Smooth muscle cell (in vitro differentiated cells): Measurements from ENCODE around the gene ADISSP. TPM values are rescaled to one million over a fixed set of nuclear protein-coding genes. Genes with fewer than 3 reads are reported as not detected.

Experiments used
- DNase-seq: peaks from one replicate; lab custom pipeline; 2025; ENCODE audit not compliant: unreplicated experiment; lab: John Stamatoyannopoulos, UW
- H2AFZ ChIP-seq: fragments of 200-600 bp; sonication (generic); 2 replicates; pipeline ENCODE4 v1.6.0; 2016; ENCODE audit warnings: antibody characterized with exemption, low read depth, mild to moderate bottlenecking
- H3F3A ChIP-seq: fragments of 200-600 bp; sonication (generic); 2 replicates; pipeline ENCODE4 v1.6.0; 2017; ENCODE audit warnings: antibody characterized with exemption, low read depth
- H3K27ac ChIP-seq: fragments of 200-600 bp; sonication (generic); 2 replicates; pipeline ENCODE4 v1.5.1; 2016; ENCODE audit warnings: low read depth, mild to moderate bottlenecking
- H3K27me3 ChIP-seq: fragments of 200-600 bp; sonication (generic); 2 replicates; pipeline ENCODE4 v1.6.1; 2016; ENCODE audit warnings: low read depth, mild to moderate bottlenecking
- H3K36me3 ChIP-seq: fragments of 200-600 bp; sonication (generic); 2 replicates; pipeline ENCODE4 v1.5.1; 2016; ENCODE audit warnings: low read depth
- H3K4me1 ChIP-seq: fragments of 200-600 bp; sonication (generic); 2 replicates; pipeline ENCODE4 v1.5.1; 2016; ENCODE audit warnings: low read depth
- H3K4me2 ChIP-seq: fragments of 200-600 bp; sonication (generic); 2 replicates; pipeline ENCODE4 v1.6.0; 2016; ENCODE audit warnings: mild to moderate bottlenecking
- H3K4me3 ChIP-seq: fragments of 200-600 bp; sonication (generic); 2 replicates; pipeline ENCODE4 v1.5.1; 2016; ENCODE audit warnings: mild to moderate bottlenecking
- H3K79me2 ChIP-seq: fragments of 200-600 bp; sonication (generic); 2 replicates; pipeline ENCODE4 v1.6.0; 2016; ENCODE audit warnings: low read depth, mild to moderate bottlenecking
- H3K9ac ChIP-seq: fragments of 200-600 bp; sonication (generic); 2 replicates; pipeline ENCODE4 v1.6.0; 2016; ENCODE audit warnings: low read depth
- H3K9me3 ChIP-seq: fragments of 200-600 bp; sonication (generic); replicated peaks from 2 replicates; pipeline ENCODE4 v1.5.1; 2016; ENCODE audit warnings: low read depth
- H4K20me1 ChIP-seq: fragments of 200-600 bp; sonication (generic); 2 replicates; pipeline ENCODE4 v1.6.0; 2016; ENCODE audit warnings: low read depth
- WGBS: methylation state at CpG from one replicate; pipeline ENCODE4 v1.1.7; 2016; ENCODE audit warnings: low lambda C conversion rate; 5-methylcytosine and 5-hydroxymethylcytosine counted together
- polyA plus RNA-seq: library from polyadenylated mRNA; unstranded; fragments of >200 nt; fragmentation: Nextera tagmentation; extraction: Ambion mirVana; gene quantifications from 2 replicates; pipeline ENCODE4 v1.2.1, GENCODE V29; 2016
- total RNA-seq: library from RNA; depleted of rRNA; stranded (reverse); fragments of >200 nt; gene quantifications from 2 replicates; pipeline ENCODE4 v1.2.3, GENCODE V29; 2014
- TF ChIP-seq, protein P1 (sequence below): fragments of 200-600 bp; sonication (generic); IDR thresholded peaks from 2 replicates; pipeline ENCODE4 v1.5.1; 2017; ENCODE audit warnings: borderline replicate concordance, mild to moderate bottlenecking, antibody characterized with exemption; ENCODE audit not compliant: insufficient read depth, poor library complexity, severe bottlenecking

The ADISSP gene
- total and polyA plus RNA-seq, 2 experiments from 2014 or later: 7.6 to 46.7 TPM

DNA sequence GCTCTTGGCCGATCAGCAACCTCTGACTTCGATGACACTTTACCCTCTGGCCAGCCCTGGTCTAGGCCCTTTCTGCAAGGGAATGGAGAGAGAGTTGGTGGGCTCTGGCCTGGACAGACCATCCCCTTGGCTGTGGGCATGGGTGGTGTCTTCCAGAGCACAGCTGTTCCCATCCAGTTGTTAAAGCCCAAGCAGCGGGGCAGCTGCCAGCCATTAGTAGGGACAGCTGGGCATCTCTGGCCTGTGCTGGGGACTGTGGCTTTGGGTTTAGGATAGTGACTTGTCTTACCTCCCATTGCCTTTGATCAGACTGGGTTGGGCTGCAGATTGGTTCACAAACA, 31.3 kb upstream of the ADISSP start:
- WGBS: 95% methylated on average over 3 of the region's 3 CpGs
- no peaks in the 10 kb centered on the region for H3K27me3 ChIP-seq
- DNase-seq: no peak
- no peak overlapping the region for H3K4me2 ChIP-seq
- H3F3A ChIP-seq: no peaks in the 10 kb centered on the region
- TF ChIP-seq, protein P1, sequence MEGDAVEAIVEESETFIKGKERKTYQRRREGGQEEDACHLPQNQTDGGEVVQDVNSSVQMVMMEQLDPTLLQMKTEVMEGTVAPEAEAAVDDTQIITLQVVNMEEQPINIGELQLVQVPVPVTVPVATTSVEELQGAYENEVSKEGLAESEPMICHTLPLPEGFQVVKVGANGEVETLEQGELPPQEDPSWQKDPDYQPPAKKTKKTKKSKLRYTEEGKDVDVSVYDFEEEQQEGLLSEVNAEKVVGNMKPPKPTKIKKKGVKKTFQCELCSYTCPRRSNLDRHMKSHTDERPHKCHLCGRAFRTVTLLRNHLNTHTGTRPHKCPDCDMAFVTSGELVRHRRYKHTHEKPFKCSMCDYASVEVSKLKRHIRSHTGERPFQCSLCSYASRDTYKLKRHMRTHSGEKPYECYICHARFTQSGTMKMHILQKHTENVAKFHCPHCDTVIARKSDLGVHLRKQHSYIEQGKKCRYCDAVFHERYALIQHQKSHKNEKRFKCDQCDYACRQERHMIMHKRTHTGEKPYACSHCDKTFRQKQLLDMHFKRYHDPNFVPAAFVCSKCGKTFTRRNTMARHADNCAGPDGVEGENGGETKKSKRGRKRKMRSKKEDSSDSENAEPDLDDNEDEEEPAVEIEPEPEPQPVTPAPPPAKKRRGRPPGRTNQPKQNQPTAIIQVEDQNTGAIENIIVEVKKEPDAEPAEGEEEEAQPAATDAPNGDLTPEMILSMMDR: no peak
- H4K20me1 ChIP-seq: peaks cover 5% of the 10 kb centered on the region
- H3K79me2 ChIP-seq: no peaks in the 10 kb centered on the region
- no peak overlapping the region for H3K4me3 ChIP-seq
- no peak overlapping the region for H3K27ac ChIP-seq
- H3K4me1 ChIP-seq: peaks cover 23% of the 10 kb centered on the region
- H3K9ac ChIP-seq: no peak overlapping the region
- H2AFZ ChIP-seq: no peak overlapping the region
- H3K36me3 ChIP-seq: no peaks in the 10 kb centered on the region
- no peaks in the 10 kb centered on the region for H3K9me3 ChIP-seq

DNA sequence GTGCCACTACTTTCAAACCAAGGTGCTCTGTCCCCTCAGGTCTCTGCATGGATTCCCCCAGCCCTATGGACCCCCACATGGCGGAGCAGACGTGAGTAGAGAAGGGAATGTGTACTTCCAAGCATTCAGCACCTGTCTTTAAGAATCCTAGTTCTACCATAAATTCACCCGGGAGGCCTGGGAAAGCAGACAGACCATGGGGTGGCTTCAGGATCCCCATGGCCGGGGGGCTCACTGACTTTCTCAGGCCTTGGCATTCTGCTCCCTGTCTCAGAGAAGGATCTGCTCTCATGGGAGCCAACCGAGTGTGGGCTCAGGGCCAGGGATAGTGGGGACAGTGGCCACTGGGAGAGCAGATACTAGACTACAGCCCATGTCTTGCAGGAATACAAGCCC, 30.8 kb upstream of the ADISSP start:
- no peak overlapping the region for H3K9ac ChIP-seq
- H2AFZ ChIP-seq: no peak overlapping the region
- H3K9me3 ChIP-seq: no peaks in the 10 kb centered on the region
- H3F3A ChIP-seq: no peaks in the 10 kb centered on the region
- no peaks in the 10 kb centered on the region for H3K36me3 ChIP-seq
- TF ChIP-seq, protein P1: no peak
- H4K20me1 ChIP-seq: peaks cover 5% of the 10 kb centered on the region
- peaks cover 23% of the 10 kb centered on the region for H3K4me1 ChIP-seq
- H3K27ac ChIP-seq: no peak overlapping the region
- DNase-seq: no peak
- no peaks in the 10 kb centered on the region for H3K79me2 ChIP-seq
- no peak overlapping the region for H3K4me3 ChIP-seq
- WGBS: 93% methylated on average over 5 of the region's 5 CpGs
- H3K27me3 ChIP-seq: no peaks in the 10 kb centered on the region
- peak overlapping the region; percentile 94 for H3K4me2 ChIP-seq

DNA sequence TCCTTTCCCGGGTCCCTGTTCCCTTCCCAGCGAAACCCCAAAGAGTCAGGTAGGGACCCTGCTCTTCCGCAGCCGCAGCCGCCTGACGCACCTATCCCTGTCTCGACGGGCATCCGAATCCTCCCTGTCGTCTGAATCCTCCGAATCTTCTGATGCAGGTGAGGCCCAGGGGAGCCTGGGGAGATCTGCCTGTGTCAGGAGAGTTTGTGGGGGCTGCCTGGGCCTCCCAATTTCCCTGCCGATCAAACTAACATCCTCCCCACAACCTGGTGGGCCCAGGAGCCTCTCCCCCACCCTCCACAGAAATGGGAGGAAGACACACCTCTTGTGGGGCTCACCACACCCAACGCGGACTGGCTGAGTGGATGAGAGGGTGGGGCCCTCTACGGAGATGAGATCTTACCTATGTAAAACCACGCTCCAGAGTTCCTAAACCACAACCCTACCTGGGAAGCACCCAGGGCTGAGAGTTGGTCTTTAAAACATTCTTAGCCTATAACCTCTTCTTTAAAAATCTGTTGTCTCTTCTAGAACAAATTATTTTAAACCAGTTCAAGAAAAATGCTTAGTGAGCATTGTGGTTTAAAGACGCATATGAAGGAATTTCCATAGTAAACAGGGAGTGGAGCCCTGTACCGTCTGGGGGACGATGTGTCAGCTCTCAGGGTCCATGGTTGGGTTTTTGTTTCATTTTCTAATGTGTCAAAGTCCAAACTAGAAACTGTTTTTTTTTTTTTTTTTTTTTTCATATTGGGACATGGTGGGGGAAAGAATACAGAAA, 30.2 kb upstream of the ADISSP start:
- peak overlapping the region; percentile 94 for H3K4me2 ChIP-seq
- DNase-seq: no peak
- H4K20me1 ChIP-seq: peaks cover 5% of the 10 kb centered on the region
- H3K4me3 ChIP-seq: peak overlapping the region; percentile 73
- H3K27me3 ChIP-seq: no peaks in the 10 kb centered on the region
- H2AFZ ChIP-seq: no peak overlapping the region
- TF ChIP-seq, protein P1: no peak
- no peak overlapping the region for H3K27ac ChIP-seq
- H3K9me3 ChIP-seq: no peaks in the 10 kb centered on the region
- H3K79me2 ChIP-seq: no peaks in the 10 kb centered on the region
- H3K4me1 ChIP-seq: peaks cover 23% of the 10 kb centered on the region
- no peaks in the 10 kb centered on the region for H3F3A ChIP-seq
- peak overlapping the region; percentile 22 for H3K9ac ChIP-seq
- WGBS: 68% methylated on average over 19 of the region's 19 CpGs
- no peaks in the 10 kb centered on the region for H3K36me3 ChIP-seq

GRCh38 chr20:3797226-3797545, 29.6 kb upstream of the ADISSP start:
- DNase-seq: no peak
- Histone ChIP-seq H3K9ac (no peak overlapping the region), H3K36me3 (no peaks in the 10 kb centered on the region), H3K4me2 (peak overlapping the region; percentile 94), H3K27me3 (no peaks in the 10 kb centered on the region), H4K20me1 (peaks cover 5% of the 10 kb centered on the region), H3K9me3 (no peaks in the 10 kb centered on the region), H3K4me3 (peak overlapping the region; percentile 73), H2AFZ (no peak overlapping the region), H3K4me1 (peaks cover 23% of the 10 kb centered on the region), H3K27ac (no peak overlapping the region), H3K79me2 (no peaks in the 10 kb centered on the region), H3F3A (no peaks in the 10 kb centered on the region)
- TF ChIP-seq, protein P1: no peak
- 71% methylated on average over 5 of the region's 5 CpGs for WGBS
